Panc1 (cell line): ENCODE measurements around the gene ZCCHC7. TPM values are rescaled to one million over a fixed set of nuclear protein-coding genes. Genes with fewer than 3 reads are reported as not detected.

Experiments used
- ATAC-seq: fragments of 200-7000 bp; cut with Tn5 transposase; 2 replicates; pipeline ENCODE4 v1.9.1; 2020; ENCODE audit warnings: mild to moderate bottlenecking, moderate library complexity
- BruUV-seq: library from RNA; stranded (reverse); fragments of 400-500 nt; replicated peaks from 2 replicates; lab custom pipeline; 2021; lab: Mats Ljungman, UMichigan
- CTCF ChIA-PET: fragments of 300-600 bp; sonication (Branson Sonifier 250); formaldehyde crosslinking; loops from one replicate; lab custom pipeline; 2022; ENCODE audit warnings: antibody characterized with exemption; lab: Charles Lee
- POLR2A ChIA-PET: fragments of 300-600 bp; sonication (Branson Sonifier 250); formaldehyde crosslinking; loops from one replicate; lab custom pipeline; 2022; ENCODE audit warnings: antibody characterized with exemption; lab: Charles Lee
- DNase-seq: peaks from one replicate; pipeline ENCODE4 v3.0.0-alpha.2; 2010; ENCODE audit warnings: low read depth, low spot score
- H3K27ac ChIP-seq: 2 replicates; pipeline ENCODE4 v1.5.1; 2011; ENCODE audit warnings: mild to moderate bottlenecking, low read length, inconsistent platforms
- H3K27me3 ChIP-seq: fragments of 200-500 bp; sonication (Bioruptor generic); 2 replicates; pipeline ENCODE4 v1.6.0; 2014; ENCODE audit warnings: low read length, inconsistent platforms; ENCODE audit not compliant: control insufficient read depth, insufficient read depth
- H3K36me3 ChIP-seq: fragments of 200-500 bp; sonication (Bioruptor generic); 2 replicates; pipeline ENCODE4 v1.5.1; 2014; ENCODE audit warnings: inconsistent platforms, mild to moderate bottlenecking, low read length, moderate library complexity; ENCODE audit not compliant: control insufficient read depth, insufficient read depth
- H3K4me1 ChIP-seq: 2 replicates; pipeline ENCODE4 v1.5.1; 2011; ENCODE audit warnings: inconsistent platforms, mild to moderate bottlenecking, low read length, moderate library complexity; ENCODE audit not compliant: control insufficient read depth, insufficient read depth
- H3K4me3 ChIP-seq, 2 experiments: 2 replicates each; pipeline ENCODE4 v1.5.1; 2011 to 2012; ENCODE audit warnings: low read depth in 2 of 2, low read length in 2 of 2, mild to moderate bottlenecking in 2 of 2, inconsistent platforms in 1 of 2, moderate library complexity in 1 of 2
- H3K9me3 ChIP-seq: fragments of 200-500 bp; sonication (Bioruptor generic); 2 replicates; pipeline ENCODE4 v1.5.1; 2014; ENCODE audit warnings: low read depth, mild to moderate bottlenecking, inconsistent platforms, low read length, moderate library complexity; ENCODE audit not compliant: control insufficient read depth, insufficient read depth
- POLR2AphosphoS5 ChIP-seq: IDR thresholded peaks from 2 replicates; pipeline ENCODE4 v1.6.1; 2012; ENCODE audit warnings: mild to moderate bottlenecking, low read depth, low read length, moderate library complexity
- SIN3A ChIP-seq: IDR thresholded peaks from 2 replicates; pipeline ENCODE4 v1.6.1; 2012; ENCODE audit warnings: low read depth, mild to moderate bottlenecking, low read length, moderate library complexity, borderline replicate concordance; ENCODE audit not compliant: insufficient read depth
- TCF7L2 ChIP-seq: IDR thresholded peaks from 2 replicates; pipeline ENCODE4 v1.6.1; 2011; ENCODE audit warnings: mild to moderate bottlenecking, low read depth, low read length, inconsistent platforms
- in situ Hi-C: cut with HindIII; loops from 2 replicates; pipeline ENCODE4 v1.10.0; 2016; ENCODE audit warnings: low sequenced_read_pairs, low pct_unique_long_range_greater_than_20kb
- intact Hi-C: fragments of 100-400 bp; cut with micrococcal nuclease; formaldehyde crosslinking; loops from one replicate; pipeline ENCODE4 v1.10.0; 2022; ENCODE audit not compliant: unreplicated experiment
- total RNA-seq: library from RNA; stranded (reverse); gene quantifications from one replicate; pipeline ENCODE4 v1.2.1, GENCODE V29; 2021; ENCODE audit not compliant: unreplicated experiment
- TF ChIP-seq, protein P1 (sequence below): fragments of 450-650 bp; IDR thresholded peaks from 2 replicates; pipeline ENCODE4 v1.5.1; 2017; ENCODE audit warnings: mild to moderate bottlenecking
- TF ChIP-seq, protein P2 (sequence below), 2 experiments: IDR thresholded peaks; 2 replicates each; pipeline ENCODE4 v1.6.1; 2011 to 2012; ENCODE audit warnings: low read depth in 2 of 2, control low read depth in 1 of 2, low read length in 1 of 2, mild to moderate bottlenecking in 1 of 2, moderate library complexity in 1 of 2; ENCODE audit not compliant: insufficient read depth in 1 of 2

The ZCCHC7 gene
- total RNA-seq, 1 experiment from 2014 or later = 43.7 TPM

- intact Hi-C loops (no loop called here), in situ Hi-C loops (no loop called here)
- BruUV-seq = no TSS peak
- POLR2A ChIA-PET = interaction anchor here (0.6 kb wide), 2 partner anchors 85 to 177 kb away, joined by 3 to 8 read pairs; partner anchors contain the start of gene GRHPR
- Histone ChIP-seq H3K27me3 (no peaks in the 10 kb centered on the region), H3K4me3 (no peak overlapping the region), H3K4me1 (no peaks in the 10 kb centered on the region), H3K27ac (no peak overlapping the region), H3K9me3 (no peaks in the 10 kb centered on the region), H3K36me3 (no peaks in the 10 kb centered on the region)
- DNase-seq (no peak), ATAC-seq (no peak)
- CTCF ChIA-PET = interaction anchor here (0.6 kb wide), 1 partner anchor 199 kb away, joined by 8 read pairs; no protein-coding TSS in a partner anchor
- TF ChIP-seq SIN3A = no peak
- no peak for TF ChIP-seq TCF7L2
- TF ChIP-seq, protein P1, sequence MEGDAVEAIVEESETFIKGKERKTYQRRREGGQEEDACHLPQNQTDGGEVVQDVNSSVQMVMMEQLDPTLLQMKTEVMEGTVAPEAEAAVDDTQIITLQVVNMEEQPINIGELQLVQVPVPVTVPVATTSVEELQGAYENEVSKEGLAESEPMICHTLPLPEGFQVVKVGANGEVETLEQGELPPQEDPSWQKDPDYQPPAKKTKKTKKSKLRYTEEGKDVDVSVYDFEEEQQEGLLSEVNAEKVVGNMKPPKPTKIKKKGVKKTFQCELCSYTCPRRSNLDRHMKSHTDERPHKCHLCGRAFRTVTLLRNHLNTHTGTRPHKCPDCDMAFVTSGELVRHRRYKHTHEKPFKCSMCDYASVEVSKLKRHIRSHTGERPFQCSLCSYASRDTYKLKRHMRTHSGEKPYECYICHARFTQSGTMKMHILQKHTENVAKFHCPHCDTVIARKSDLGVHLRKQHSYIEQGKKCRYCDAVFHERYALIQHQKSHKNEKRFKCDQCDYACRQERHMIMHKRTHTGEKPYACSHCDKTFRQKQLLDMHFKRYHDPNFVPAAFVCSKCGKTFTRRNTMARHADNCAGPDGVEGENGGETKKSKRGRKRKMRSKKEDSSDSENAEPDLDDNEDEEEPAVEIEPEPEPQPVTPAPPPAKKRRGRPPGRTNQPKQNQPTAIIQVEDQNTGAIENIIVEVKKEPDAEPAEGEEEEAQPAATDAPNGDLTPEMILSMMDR = no peak
- TF ChIP-seq POLR2AphosphoS5 = no peak
- TF ChIP-seq, protein P2, sequence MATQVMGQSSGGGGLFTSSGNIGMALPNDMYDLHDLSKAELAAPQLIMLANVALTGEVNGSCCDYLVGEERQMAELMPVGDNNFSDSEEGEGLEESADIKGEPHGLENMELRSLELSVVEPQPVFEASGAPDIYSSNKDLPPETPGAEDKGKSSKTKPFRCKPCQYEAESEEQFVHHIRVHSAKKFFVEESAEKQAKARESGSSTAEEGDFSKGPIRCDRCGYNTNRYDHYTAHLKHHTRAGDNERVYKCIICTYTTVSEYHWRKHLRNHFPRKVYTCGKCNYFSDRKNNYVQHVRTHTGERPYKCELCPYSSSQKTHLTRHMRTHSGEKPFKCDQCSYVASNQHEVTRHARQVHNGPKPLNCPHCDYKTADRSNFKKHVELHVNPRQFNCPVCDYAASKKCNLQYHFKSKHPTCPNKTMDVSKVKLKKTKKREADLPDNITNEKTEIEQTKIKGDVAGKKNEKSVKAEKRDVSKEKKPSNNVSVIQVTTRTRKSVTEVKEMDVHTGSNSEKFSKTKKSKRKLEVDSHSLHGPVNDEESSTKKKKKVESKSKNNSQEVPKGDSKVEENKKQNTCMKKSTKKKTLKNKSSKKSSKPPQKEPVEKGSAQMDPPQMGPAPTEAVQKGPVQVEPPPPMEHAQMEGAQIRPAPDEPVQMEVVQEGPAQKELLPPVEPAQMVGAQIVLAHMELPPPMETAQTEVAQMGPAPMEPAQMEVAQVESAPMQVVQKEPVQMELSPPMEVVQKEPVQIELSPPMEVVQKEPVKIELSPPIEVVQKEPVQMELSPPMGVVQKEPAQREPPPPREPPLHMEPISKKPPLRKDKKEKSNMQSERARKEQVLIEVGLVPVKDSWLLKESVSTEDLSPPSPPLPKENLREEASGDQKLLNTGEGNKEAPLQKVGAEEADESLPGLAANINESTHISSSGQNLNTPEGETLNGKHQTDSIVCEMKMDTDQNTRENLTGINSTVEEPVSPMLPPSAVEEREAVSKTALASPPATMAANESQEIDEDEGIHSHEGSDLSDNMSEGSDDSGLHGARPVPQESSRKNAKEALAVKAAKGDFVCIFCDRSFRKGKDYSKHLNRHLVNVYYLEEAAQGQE (IDR thresholded peaks at IDR 0.05; ENCODE audit: insufficient read depth in 1 of 2, low read depth in 2 of 2, low read length in 1 of 2) = no peak
Measured at GRCh38 chr9:37337301-37337890, 217.0 kb downstream of the ZCCHC7 start.

- DNase-seq (no peak), ATAC-seq (no peak)
- Histone ChIP-seq H3K27ac (no peak overlapping the region), H3K9me3 (no peaks in the 10 kb centered on the region), H3K4me1 (no peaks in the 10 kb centered on the region), H3K4me3 (no peak overlapping the region), H3K27me3 (no peaks in the 10 kb centered on the region), H3K36me3 (no peaks in the 10 kb centered on the region)
- in situ Hi-C loops (no loop called here), intact Hi-C loops (no loop called here)
- no TSS peak for BruUV-seq
- TF ChIP-seq TCF7L2 (no peak), POLR2AphosphoS5 (no peak), SIN3A (no peak)
- TF ChIP-seq, protein P2 (IDR thresholded peaks at IDR 0.05; ENCODE audit: insufficient read depth in 1 of 2, low read depth in 2 of 2, low read length in 1 of 2) = no peak
- TF ChIP-seq, protein P1 = no peak
- ChIA-PET CTCF (interaction anchor here (0.7 kb wide), 1 partner anchor 171 kb away, joined by 3 read pairs; no protein-coding TSS in a partner anchor), POLR2A (interaction anchor here (0.6 kb wide), 1 partner anchor 84 kb away, joined by 3 read pairs; the partner anchor contains the start of gene GRHPR)
Measured at GRCh38 chr9:37338218-37338617, 217.8 kb downstream of the ZCCHC7 start.
